Measurements from ENCODE around the gene ZNF396.

The ZNF396 gene

DNA sequence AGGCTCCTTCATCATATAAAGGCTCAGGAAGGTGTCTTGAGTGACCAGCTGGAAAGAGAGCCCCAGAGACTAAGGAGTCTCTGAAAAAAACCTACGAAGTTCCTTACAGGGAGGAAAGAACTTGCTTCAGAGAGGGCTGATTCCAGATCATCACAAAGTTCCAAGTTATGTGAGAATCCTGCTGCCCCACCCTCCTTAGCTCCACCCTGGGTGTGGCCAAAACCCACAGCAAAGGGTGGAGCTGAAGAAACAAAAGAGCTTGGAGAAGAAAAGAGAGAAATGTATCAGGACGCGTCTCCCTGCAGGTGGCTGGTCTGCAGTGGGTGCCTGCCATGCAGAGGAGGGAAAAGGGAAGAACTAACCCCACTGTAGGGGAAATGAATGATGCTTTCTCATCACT lies 32.8 kb upstream of the ZNF396 start:
- no peak for TF ChIP-seq CTCF (IDR thresholded peaks at IDR 0.05; ENCODE audit: low read depth, low read length, missing control alignments)
- no peaks in the 10 kb centered on the region for H3K36me3 ChIP-seq (replicated peaks)
- no peak overlapping the region for H3K4me3 ChIP-seq (ENCODE audit: low read depth, low read length)
- in situ Hi-C loops (cut with HindIII; ENCODE audit: low pct_ligation_motif_present, low sequenced_read_pairs) = no loop called here
- H3K27me3 ChIP-seq (replicated peaks) = no peaks in the 10 kb centered on the region
- DNase-seq = no peak
- no peak overlapping the region for H3K27ac ChIP-seq

DNA sequence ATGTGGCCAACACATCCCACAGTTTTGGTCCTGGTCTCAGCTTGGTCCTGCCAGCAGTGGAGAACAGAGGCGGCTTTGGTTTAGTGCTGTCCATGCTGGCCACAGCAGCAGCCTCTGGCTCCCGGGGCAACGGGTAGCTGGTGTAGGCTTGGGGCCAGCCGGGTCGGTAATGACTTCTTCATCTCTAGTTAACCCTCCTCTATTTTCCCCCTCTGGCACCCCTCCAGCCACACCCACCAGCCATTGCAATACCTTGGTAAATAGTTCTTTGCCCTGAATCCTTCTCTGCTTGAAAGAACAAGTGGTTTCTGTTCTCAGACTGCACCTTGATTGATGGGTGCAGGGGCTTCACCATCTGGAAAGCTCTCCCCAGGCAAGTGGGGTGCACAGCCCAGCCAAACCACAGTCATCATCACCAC lies 31.7 kb upstream of the ZNF396 start:
- in situ Hi-C loops (cut with HindIII; ENCODE audit: low pct_ligation_motif_present, low sequenced_read_pairs) = no loop called here
- no peaks in the 10 kb centered on the region for H3K27me3 ChIP-seq (replicated peaks)
- TF ChIP-seq CTCF (IDR thresholded peaks at IDR 0.05; ENCODE audit: low read depth, low read length, missing control alignments) = no peak
- no peaks in the 10 kb centered on the region for H3K36me3 ChIP-seq (replicated peaks)
- no peak overlapping the region for H3K27ac ChIP-seq
- no peak for DNase-seq
- no peak overlapping the region for H3K4me3 ChIP-seq (ENCODE audit: low read depth, low read length)

DNA sequence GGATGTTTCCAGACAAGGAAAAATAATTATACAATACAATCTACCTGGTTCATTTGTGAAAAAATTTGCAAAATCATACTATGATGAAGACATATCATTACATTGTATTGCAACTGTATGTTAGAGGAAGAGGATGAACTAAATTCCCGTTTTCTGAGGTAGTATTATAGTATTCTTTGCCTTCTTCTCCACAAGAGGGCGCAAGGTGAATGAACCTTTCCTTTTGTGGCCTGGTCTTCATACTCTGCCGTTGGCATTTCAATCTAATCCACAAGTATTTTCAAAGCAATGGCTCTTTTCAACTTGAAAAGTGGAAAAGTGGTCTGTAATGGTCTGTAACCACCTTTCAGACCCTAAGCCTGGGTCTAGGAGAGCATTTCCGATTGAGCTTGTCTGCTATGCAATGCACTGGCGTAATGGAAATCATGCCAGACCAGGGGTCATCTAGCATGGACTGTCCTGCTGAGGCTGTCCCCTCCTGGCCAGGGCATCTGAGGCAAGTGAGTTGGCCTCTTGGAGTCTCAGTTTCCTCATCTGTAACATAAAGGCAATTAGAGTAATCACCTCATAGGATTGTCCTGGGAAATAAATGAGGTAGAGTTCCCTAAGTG lies 30.8 kb upstream of the ZNF396 start:
- peak; percentile 75 for TF ChIP-seq CTCF (IDR thresholded peaks at IDR 0.05; ENCODE audit: low read depth, low read length, missing control alignments)
- peak; percentile 68 for DNase-seq
- H3K4me3 ChIP-seq (ENCODE audit: low read depth, low read length) = no peak overlapping the region
- H3K27ac ChIP-seq = no peak overlapping the region
- no peaks in the 10 kb centered on the region for H3K36me3 ChIP-seq (replicated peaks)
- in situ Hi-C loops (cut with HindIII; ENCODE audit: low pct_ligation_motif_present, low sequenced_read_pairs) = no loop called here
- H3K27me3 ChIP-seq (replicated peaks) = no peaks in the 10 kb centered on the region

GRCh38 chr18:35406666-35407065 lies 29.5 kb upstream of the ZNF396 start:
- no peaks in the 10 kb centered on the region for H3K36me3 ChIP-seq (replicated peaks)
- no peak overlapping the region for H3K4me3 ChIP-seq (ENCODE audit: low read depth, low read length)
- no peak overlapping the region for H3K27ac ChIP-seq
- TF ChIP-seq CTCF (IDR thresholded peaks at IDR 0.05; ENCODE audit: low read depth, low read length, missing control alignments) = no peak
- in situ Hi-C loops (cut with HindIII; ENCODE audit: low pct_ligation_motif_present, low sequenced_read_pairs) = no loop called here
- no peak for DNase-seq
- no peaks in the 10 kb centered on the region for H3K27me3 ChIP-seq (replicated peaks)

DNA sequence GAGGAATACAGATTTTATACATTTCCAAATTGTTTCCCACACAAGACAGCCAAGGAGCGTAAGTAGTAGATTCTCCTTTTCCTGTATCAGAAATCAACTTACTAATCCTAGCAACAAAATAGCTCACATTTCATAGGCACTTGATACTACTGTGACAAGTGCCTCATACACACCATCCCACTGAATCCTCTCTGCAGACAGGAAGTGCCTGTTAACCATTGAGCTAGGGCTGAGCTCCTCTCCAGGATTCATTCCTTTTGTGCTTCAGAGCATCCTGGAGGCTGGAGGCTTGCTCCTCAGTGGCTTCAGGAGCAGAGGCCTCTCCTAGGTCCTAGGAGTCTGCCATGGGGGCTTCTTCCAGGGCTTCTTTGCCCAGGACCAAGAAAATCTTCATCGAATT lies 20.8 kb upstream of the ZNF396 start:
- Histone ChIP-seq H3K27ac (no peak overlapping the region), H3K4me3 (ENCODE audit: low read depth, low read length) (no peak overlapping the region), H3K27me3 (replicated peaks) (no peaks in the 10 kb centered on the region), H3K36me3 (replicated peaks) (no peaks in the 10 kb centered on the region)
- DNase-seq = no peak
- no peak for TF ChIP-seq CTCF (IDR thresholded peaks at IDR 0.05; ENCODE audit: low read depth, low read length, missing control alignments)
- in situ Hi-C loops (cut with HindIII; ENCODE audit: low pct_ligation_motif_present, low sequenced_read_pairs) = no loop called here

GRCh38 chr18:35393716-35394115 lies 16.6 kb upstream of the ZNF396 start:
- in situ Hi-C loops (cut with HindIII; ENCODE audit: low pct_ligation_motif_present, low sequenced_read_pairs) = no loop called here
- Histone ChIP-seq H3K27me3 (replicated peaks) (no peaks in the 10 kb centered on the region), H3K4me3 (ENCODE audit: low read depth, low read length) (no peak overlapping the region), H3K36me3 (replicated peaks) (no peaks in the 10 kb centered on the region), H3K27ac (no peak overlapping the region)
- no peak for DNase-seq
- TF ChIP-seq CTCF (IDR thresholded peaks at IDR 0.05; ENCODE audit: low read depth, low read length, missing control alignments) = no peak
